Dedifferentiated amniotic fluid mesenchymal stem cell (primary cell): ENCODE results near the gene VAV2.

Experiments used
- DNase-seq: peaks from one replicate; pipeline ENCODE4 v3.0.0-alpha.2; 2016; ENCODE audit errors: extremely low spot score

Gene VAV2

GRCh38 chr9:134028076-134028475 lies 36.0 kb upstream of the VAV2 start:
- DNase-seq: no peak

- no peak for DNase-seq
These were observed 35.4 kb upstream of the VAV2 start for GRCh38 chr9:134027561-134027960.

- no peak for DNase-seq
These were observed 34.9 kb upstream of the VAV2 start for GRCh38 chr9:134026981-134027380.

- no peak for DNase-seq
These were observed 34.5 kb upstream of the VAV2 start for GRCh38 chr9:134026581-134026980.

GRCh38 chr9:134025606-134026541 lies 33.8 kb upstream of the VAV2 start:
- no peak for DNase-seq

- DNase-seq: peak; percentile 100
These were observed 32.9 kb upstream of the VAV2 start, which contains the start of gene BRD3OS for GRCh38 chr9:134024828-134025605. TSS of gene BRD3OS (plus strand) at chr9:134025481. CDS start at chr9:134026748, 1,267 bp downstream.

GRCh38 chr9:134024214-134024792 lies 32.2 kb upstream of the VAV2 start:
- DNase-seq: no peak

- DNase-seq: no peak
These were observed 22.8 kb upstream of the VAV2 start for GRCh38 chr9:134014946-134015345.

GRCh38 chr9:134011401-134011800 lies 19.3 kb upstream of the VAV2 start:
- DNase-seq: no peak

GRCh38 chr9:134010310-134011173 lies 18.4 kb upstream of the VAV2 start:
- no peak for DNase-seq

GRCh38 chr9:134007571-134007970 lies 15.4 kb upstream of the VAV2 start:
- DNase-seq: no peak

GRCh38 chr9:134007150-134007549 lies 15.0 kb upstream of the VAV2 start:
- no peak for DNase-seq

GRCh38 chr9:134005381-134005780 lies 13.3 kb upstream of the VAV2 start:
- DNase-seq: no peak

- no peak for DNase-seq
These were observed 12.8 kb upstream of the VAV2 start for GRCh38 chr9:134004881-134005280.

- no peak for DNase-seq
These were observed 12.2 kb upstream of the VAV2 start for GRCh38 chr9:134004131-134004873.

GRCh38 chr9:134003237-134003636 lies 11.1 kb upstream of the VAV2 start:
- DNase-seq: no peak

GRCh38 chr9:134002796-134003195 lies 10.7 kb upstream of the VAV2 start:
- DNase-seq: no peak

- no peak for DNase-seq
These were observed 7.7 kb upstream of the VAV2 start for GRCh38 chr9:133999851-134000265.

GRCh38 chr9:133998915-133999595 lies 6.9 kb upstream of the VAV2 start:
- DNase-seq: peak; percentile 15

GRCh38 chr9:133997584-133997983 lies 5.5 kb upstream of the VAV2 start:
- DNase-seq: no peak
